HG03460 (cell line): ENCODE data around the gene TPRN.

Source experiments
- ATAC-seq: cut with Tn5 transposase; IDR thresholded peaks from one replicate; pipeline ENCODE4 v1.9.1; 2021; ENCODE audit not compliant: unreplicated experiment

Gene TPRN

GRCh38 chr9:137225699-137226331 lies 25.3 kb upstream of the TPRN start:
- ATAC-seq, result no peak

- no peak for ATAC-seq
Observed at GRCh38 chr9:137224830-137225694, 24.5 kb upstream of the TPRN start, which contains the start of gene CYSRT1. Gene CYSRT1 (plus strand): TSS chr9:137225174. CDS start chr9:137225622, 448 bp downstream.

- ATAC-seq, result peak; percentile 65
Observed at GRCh38 chr9:137223078-137223970, 22.8 kb upstream of the TPRN start.

- ATAC-seq, result no peak
Observed at GRCh38 chr9:137222190-137223077, 21.9 kb upstream of the TPRN start, which contains the start of gene RNF208. Gene RNF208 (minus strand): TSS chr9:137222240. CDS start chr9:137221212, 1,028 bp downstream.

- ATAC-seq, result no peak
Observed at GRCh38 chr9:137221506-137222111, 21.1 kb upstream of the TPRN start.

- no peak for ATAC-seq
Observed at GRCh38 chr9:137221095-137221505, 20.6 kb upstream of the TPRN start.

GRCh38 chr9:137220317-137221094 lies 20.0 kb upstream of the TPRN start:
- ATAC-seq, result no peak

- no peak for ATAC-seq
Observed at GRCh38 chr9:137219757-137220316, 19.3 kb upstream of the TPRN start.

- no peak for ATAC-seq
Observed at GRCh38 chr9:137218754-137219271, 18.3 kb upstream of the TPRN start.

- ATAC-seq, result no peak
Observed at GRCh38 chr9:137218212-137218753, 17.7 kb upstream of the TPRN start.

- no peak for ATAC-seq
Observed at GRCh38 chr9:137217276-137218211, 17.0 kb upstream of the TPRN start.

GRCh38 chr9:137216188-137216965 lies 15.8 kb upstream of the TPRN start:
- ATAC-seq, result no peak

GRCh38 chr9:137215196-137215986 lies 14.8 kb upstream of the TPRN start:
- ATAC-seq, result no peak

- no peak for ATAC-seq
Observed at GRCh38 chr9:137214620-137215019, 14.1 kb upstream of the TPRN start.
